Activated CD4-positive, alpha-beta T cell treated with anti-CD3 and anti-CD28 coated beads, Interleukin-2, amount 50 U/mL, for 4 hours (primary cell): ENCODE results near the gene TCERG1L.

Experiments
- DNase-seq, 2 experiments: peaks; one replicate each; pipeline ENCODE4 v3.0.0-alpha.2; 2020

The TCERG1L gene

DNA sequence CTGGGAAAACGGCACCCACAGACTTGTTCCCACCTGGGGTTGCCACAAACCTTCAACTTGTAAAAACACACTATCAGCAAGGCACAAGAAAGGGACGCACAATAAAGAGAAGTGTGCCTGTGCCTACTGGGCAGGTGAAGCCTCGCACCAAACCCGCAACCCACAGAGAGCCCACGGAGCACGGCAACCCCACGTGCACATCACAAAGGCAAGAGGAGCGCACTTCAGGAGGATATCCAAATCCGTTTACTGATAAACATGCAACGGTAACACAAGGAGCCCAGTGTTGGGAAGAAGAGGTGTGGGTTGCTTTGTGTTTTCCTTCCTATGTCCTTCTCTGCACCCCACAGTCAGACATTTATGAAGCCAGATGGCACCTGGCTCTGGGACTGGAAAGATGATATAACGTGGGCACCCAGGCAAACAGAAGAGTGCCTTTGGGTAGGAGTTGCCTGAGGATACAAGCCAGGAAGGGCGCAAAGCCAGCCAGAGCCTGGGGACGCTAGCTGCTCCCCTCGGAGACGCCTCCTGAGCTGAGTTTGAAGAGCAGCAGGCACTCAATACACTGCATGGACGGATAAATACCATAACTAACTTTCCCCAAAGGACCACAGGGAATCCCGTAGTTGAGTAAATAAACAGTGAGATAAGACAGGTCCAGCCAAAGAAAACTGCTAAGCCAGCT is 41.6 kb downstream of the TCERG1L start:
- DNase-seq, result no peak

DNA sequence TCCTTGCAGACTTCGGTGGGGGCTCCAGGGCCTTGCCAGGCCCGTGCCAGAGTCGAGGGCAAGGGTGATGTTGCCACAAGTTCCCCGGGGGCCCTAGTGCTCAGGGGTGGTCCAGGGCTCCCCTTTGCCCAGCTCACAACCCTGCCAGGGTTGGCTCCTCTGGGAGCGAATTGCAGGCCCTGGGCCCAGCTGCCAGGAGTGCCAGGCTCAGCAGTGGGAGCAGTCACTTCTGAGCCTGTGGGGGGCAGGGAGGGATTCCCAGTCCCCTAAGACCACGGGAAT is 43.8 kb downstream of the TCERG1L start:
- DNase-seq, result no peak

GRCh38 chr10:131266936-131267813 is 44.3 kb downstream of the TCERG1L start:
- no peak for DNase-seq

DNA sequence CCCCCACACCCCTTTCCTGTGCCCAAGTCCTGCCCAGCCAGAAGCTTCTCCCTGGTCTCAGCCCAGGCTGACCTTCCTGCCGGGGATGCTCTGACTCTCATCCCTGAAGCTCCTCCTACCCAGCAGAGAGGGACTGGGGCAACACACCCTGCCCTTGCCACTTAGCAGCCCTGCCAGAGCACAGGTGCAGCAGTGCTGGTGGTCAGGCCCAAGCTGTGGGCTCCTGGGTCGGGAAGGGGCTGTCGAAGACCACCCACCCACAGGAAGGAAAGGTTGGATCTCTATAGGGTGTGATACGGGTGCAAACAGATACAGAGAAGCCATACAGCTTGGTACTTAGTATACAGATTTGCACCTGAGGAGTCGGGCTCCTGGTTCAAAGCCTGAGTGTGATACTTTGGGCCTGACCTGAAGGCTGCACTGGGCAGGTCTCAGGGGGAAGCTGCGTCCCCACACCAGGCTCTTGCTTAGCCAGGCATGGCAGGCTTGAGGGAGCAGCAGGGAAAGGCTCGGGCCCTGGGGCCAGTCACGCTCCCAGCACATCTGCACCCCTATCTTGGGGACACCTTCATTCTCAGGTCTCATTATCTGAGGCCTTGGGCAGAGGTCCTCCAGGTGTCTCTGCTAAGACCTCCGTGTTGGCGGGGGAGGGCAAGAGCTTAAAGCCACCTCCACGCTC is 47.3 kb downstream of the TCERG1L start:
- no peak for DNase-seq

- DNase-seq, result no peak
Observed at GRCh38 chr10:131261890-131262475, 49.5 kb downstream of the TCERG1L start.

- DNase-seq, result no peak
Observed at GRCh38 chr10:131260452-131261211, 50.9 kb downstream of the TCERG1L start.

DNA sequence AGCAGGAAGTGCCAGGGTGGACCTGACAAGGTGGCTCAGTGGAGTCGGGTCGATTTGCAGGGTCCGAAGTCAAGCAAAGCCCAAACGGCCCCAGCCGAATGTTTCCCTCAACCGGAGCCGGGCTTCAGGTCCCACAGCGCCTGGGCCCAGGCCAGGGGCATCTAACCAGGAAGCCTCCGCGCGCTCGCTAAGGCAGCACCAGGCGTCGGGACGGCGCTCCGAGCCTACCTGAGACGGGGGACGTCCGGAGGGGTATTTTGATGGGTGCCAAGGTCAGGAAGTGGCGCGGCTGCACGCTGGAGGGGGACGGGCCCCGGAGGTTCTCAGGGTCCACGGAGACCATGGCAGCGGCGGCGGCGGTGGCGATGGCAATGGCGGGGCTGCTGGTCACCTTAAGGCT is 51.5 kb downstream of the TCERG1L start:
- no peak for DNase-seq

DNA sequence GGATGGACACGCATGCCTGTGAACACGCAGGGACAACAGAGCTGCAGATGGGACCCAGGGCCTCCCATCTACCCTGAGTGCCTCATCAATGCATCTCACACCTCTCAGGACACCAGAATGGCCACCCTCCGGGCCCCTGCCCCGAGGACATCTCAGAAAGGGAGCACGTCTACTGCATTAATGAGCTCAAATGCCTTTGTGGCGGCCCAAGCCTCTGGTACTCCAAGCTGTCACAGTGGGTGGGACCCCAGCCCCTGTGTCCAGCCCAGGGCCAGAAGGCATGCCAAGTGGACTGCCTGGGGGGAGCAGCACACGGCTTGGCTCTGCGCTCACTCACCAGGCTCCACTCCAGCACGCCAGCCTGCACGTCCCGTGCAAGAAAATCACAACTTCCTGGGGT is 52.0 kb downstream of the TCERG1L start:
- no peak for DNase-seq

DNA sequence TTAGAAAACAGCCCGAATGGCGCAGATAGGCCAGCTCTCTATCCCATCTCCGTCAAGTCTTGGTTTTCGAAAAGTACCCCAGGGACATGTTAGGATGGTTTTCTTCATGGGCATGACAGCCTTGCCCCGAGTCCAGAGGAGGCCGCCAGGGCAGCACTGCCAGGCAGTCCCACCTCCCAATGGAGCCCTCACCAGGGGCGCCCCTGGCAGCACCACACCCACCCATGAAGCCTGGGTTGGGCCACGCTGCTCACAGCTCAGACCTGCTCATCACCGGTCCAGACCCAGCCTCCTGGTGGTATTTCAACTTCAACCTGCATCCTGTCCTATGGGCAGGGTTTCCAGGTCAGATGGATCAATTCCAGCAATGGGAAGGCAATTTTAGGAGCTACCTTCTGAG is 53.3 kb downstream of the TCERG1L start:
- DNase-seq, result no peak

DNA sequence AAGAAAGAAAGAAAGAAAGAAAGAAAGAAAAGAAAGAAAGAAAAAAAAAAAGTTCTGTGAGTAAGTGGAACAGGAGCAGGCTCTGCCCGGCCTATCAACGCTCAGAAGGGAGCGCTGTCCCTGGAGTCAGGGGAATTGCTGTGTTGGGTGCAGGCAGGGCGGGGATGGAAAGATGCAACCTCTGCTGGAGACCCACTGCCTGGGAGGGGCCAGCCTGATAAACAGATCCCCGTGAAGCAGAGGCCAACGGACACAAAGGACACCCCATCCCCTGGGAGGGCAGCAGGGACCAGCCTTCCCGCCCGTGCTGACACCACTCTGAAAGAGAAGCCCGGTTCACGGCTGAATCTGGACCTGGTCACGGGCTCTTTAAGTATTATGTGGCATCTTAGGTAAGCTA is 54.5 kb downstream of the TCERG1L start:
- no peak for DNase-seq

GRCh38 chr10:131254859-131255252 is 56.7 kb downstream of the TCERG1L start:
- no peak for DNase-seq

DNA sequence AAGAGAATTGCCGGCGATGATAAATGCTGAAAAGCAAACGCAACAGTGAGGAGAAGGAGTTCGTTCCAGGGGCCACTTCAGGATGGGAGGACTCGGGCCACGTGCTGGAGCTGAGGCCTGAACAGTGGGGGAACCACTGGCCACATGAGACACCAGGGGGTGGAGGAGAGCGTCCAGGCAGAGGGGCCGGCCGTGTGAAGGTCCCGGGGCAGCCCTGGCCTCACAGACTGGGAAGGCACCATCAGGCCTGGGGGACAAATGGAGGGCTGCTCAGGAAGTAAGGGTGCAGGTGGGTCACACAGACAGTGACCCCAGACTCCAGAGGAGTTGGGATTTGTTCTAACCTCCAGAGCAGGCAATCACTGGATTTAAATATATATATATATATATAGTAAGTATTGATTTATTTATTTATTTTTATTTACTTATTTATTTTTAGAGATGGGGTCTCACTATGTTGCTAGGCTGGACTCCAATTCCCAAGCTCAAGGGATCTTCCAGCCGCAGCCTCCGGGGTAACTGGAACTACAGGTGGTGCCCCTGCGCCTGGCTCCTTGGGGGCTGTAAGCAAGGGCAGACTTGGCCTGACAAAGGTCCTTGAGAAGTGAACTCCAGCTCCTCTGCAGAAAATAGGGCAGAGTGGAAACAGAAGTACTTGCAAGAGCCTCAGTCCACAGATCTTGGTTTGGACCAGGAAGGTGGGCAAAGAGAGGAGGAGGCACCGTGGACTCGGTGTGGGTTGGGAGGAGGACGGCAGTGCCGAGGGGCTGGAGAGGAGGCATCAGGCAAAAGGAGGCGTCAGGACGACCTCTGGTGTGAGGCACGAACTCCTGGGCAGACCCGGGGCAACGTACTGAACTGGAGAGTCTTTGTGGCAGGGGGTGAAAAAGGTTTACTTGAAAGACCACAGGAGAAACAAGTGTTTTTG is 57.3 kb downstream of the TCERG1L start:
- no peak for DNase-seq

GRCh38 chr10:131252567-131253276 is 58.8 kb downstream of the TCERG1L start:
- no peak for DNase-seq

DNA sequence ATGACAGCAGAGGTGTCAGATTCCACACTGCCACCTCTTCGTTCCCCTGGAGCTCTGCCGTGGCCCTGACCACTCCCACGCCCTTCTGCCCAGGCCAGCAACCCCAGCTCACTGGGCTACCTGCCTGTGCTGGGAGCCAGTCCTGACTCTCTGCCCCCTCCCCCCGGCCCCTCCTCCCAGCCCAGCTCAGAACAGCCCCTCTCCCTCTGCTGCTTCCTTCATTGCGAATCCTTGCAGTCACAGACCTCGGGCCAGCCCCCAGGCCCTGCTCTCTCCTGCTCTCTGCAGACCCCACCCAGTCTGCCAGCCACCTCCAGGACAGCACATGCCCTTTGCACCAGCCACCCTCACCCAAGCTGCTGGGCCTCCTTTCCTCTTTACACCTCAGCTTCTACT is 60.4 kb downstream of the TCERG1L start:
- no peak for DNase-seq

DNA sequence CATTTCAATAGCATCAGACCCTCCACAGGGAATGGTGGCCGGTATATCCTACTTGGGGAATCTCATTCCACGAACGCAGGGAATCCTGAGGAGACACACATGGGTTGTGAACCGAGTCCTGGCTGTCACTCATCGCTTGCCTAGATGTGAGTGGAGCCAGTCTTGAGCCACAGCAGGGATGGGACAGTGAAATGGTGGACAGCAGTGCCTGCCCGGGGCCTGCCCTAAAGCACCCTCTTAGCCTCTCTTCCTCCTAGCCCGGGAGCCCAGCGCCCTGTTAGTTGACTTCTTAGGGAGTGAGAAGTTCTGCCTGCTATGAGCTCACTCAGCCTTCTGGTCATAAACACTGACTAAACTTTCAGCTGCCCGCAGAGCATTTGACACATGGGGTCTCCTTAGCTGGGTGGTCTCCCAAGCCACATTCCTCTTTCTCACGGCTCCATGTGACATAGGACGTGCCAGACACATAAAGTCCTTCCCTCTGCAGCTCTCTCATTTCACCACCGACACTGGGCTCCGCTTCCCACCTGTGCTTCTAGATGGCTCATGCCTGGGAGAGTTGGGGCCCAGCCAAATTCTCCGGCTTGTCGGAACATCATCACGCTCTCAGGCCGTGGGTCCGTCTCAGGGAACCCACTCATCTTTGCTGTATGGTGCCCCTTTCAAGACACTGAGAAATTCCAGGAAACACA is 60.9 kb downstream of the TCERG1L start:
- DNase-seq, result no peak

DNA sequence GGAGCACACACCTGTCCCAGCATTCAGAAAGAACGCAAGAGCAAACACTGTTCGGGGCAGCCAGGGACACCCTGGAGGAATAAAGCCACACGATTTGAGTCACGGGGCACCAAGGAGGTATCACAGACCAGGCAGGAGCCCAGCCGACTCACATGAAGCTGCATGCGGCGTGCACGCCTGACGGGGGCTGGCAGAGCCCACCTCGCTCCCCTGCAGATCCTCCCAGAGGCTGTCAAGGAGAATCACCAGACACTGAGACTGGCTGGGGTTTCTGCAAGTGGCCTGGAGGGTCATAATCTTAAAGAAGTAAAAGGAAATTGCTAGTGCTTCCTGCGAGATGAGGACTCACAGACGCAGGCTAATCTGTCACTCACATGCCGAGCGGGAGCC is 61.6 kb downstream of the TCERG1L start:
- DNase-seq, result no peak

DNA sequence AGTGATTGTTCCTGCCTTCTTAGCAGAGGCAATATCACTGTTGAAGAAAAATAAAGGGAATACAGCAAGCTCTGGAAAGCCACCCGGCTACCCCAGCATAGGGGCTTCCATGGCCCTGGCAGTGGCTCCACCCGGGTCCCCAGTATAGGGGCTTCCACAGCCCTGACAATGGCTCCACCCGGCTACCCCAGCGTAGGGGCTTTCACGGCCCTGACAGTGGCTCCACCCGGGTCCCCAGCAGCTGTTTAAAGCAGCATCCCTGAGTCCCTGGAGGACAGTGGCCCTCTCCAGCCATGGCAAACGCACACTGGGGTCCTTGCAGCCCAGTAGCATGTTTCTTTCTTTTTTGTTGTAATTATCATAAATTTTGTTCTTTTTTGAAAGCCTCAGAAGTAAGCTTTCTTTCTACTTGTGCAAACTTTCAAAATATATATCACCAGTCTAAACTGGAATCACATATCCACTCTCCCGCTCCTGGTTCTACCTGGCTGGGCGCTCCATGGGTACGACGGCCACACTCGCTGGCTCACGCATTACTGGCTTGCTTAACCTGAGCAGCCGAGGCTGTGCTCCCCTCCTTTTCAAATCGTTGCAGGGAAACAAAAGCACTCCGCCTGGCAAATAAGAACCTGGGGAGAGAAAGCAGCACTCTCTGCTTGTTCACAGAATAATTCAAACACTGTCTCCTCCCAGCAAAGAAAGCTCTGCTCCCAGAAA is 62.1 kb downstream of the TCERG1L start:
- no peak for DNase-seq

DNA sequence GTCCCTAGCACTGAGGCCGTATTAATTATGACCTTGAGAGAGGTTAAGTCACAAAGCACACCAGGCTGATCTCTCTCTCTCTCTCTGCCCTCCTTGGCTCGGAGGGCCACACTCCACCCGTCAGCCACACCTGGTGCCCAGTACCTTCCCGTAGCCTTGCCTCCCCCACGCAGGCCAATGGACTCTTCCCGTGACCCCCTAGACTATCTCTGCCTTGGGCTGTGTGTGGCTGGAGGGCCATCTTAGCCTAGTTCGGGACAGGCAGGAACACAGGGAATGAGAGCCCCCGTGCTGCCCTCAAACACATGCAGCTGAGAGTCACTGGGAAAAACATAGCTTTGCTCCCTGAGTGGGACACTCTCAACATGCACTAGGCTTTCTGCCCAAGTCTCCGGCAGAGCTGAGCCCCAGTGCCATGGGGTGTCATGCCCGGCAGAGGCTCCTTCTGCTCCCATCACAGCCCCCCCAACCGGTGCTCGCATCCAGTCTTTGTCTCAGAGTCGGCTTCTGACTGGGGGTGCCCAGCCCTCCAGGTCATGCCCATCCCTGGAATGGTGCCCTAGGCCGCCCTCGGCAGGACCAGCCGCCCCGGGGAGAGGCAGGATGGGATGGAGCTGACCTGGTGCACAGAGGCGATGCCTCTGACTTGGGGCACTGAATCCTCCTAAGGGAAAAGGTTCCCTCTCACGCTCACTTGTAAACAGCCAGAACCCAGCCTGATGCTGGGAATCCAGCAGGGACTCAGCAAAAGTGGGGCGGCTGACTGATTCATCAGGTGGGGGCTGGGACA is 63.0 kb downstream of the TCERG1L start:
- DNase-seq, result no peak

GRCh38 chr10:131247873-131248272 is 63.6 kb downstream of the TCERG1L start:
- DNase-seq, result no peak
